Neural crest cell (in vitro differentiated cells): Measurements from ENCODE around the gene RPS6KA4. TPM values are rescaled to one million over a fixed set of nuclear protein-coding genes. Genes with fewer than 3 reads are reported as not detected.

Experiments
- DNase-seq: peaks from one replicate; pipeline ENCODE4 v3.0.0; 2021; ENCODE audit warnings: low read depth, mixed read lengths, low spot score
- H3K27ac Mint-ChIP-seq: one replicate; pipeline ENCODE4 v1.8.0; 2021; ENCODE audit warnings: mild to moderate bottlenecking, mixed read lengths; ENCODE audit not compliant: unreplicated experiment
- H3K27me3 Mint-ChIP-seq: 2 replicates; pipeline ENCODE4 v1.8.0; 2021; ENCODE audit warnings: low read depth, mild to moderate bottlenecking, mixed read lengths
- H3K36me3 Mint-ChIP-seq: 2 replicates; pipeline ENCODE4 v1.8.0; 2021; ENCODE audit warnings: low read depth, mild to moderate bottlenecking, mixed read lengths
- H3K4me1 Mint-ChIP-seq: 2 replicates; pipeline ENCODE4 v1.8.0; 2021; ENCODE audit warnings: mixed read lengths
- H3K4me3 Mint-ChIP-seq: one replicate; pipeline ENCODE4 v1.8.0; 2021; ENCODE audit warnings: mild to moderate bottlenecking, mixed read lengths
- H3K9me3 Mint-ChIP-seq: 2 replicates; pipeline ENCODE4 v1.8.0; 2021; ENCODE audit warnings: mixed read lengths
- total RNA-seq: library from RNA; stranded (reverse); gene quantifications from 2 replicates; pipeline ENCODE4 v1.2.1, GENCODE V29; 2021
- TF ChIP-seq, protein P1 (sequence below): fragments of 200-600 bp; sonication (generic); conservative IDR thresholded peaks from 2 replicates; pipeline ENCODE4 v1.5.0; 2021; ENCODE audit warnings: antibody characterized with exemption, mild to moderate bottlenecking

The RPS6KA4 gene
- total RNA-seq, 1 donor from 2014 or later, result 17.6 TPM

DNA sequence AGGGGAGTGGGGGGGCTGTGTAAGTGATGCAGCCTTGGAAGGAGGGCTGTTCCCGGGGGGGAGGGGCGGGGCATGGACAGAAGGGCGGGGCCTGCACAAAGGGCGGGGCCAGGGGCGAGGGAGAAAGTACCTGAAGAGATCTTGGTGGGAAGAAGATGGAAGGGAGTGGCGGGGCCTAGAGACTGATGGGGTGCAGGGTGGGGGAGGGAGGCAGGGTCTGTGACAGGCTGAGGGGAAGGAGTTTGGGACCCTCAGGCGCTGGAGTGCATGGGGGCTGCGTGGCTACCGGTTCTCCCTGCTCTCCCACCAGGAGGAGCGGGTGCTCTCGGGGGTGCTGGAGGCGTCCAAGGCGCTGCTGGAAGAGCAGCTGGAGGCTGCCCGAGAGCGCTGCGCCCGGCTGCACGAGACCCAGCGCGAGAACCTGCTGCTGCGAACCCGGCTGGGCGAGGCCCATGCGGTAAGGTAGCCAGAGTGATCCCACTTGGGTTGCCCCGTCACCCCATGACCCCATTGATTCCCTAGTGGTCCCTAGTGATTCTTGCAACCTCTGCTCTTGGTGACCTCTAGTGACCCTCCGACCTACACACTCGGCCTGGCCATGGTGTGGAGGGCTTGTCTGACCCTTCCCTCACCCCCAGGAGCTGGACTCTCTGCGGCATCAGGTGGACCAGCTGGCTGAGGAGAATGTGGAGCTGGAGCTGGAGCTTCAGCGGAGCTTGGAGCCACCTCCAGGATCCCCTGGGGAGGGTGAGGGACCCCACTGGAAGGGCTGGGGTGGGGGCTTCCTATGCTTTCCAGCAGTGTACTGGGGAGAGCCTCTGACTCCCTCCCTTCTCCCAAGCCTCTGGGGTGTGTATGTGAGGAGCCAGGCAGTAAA lies 15.9 kb upstream of the RPS6KA4 start:
- Mint-ChIP-seq H3K36me3 (no peaks in the 10 kb centered on the region), H3K27ac (no peak overlapping the region), H3K4me1 (peaks cover 11% of the 10 kb centered on the region), H3K4me3 (no peak overlapping the region), H3K27me3 (peaks cover 6% of the 10 kb centered on the region), H3K9me3 (no peaks in the 10 kb centered on the region)
- TF ChIP-seq, protein P1, sequence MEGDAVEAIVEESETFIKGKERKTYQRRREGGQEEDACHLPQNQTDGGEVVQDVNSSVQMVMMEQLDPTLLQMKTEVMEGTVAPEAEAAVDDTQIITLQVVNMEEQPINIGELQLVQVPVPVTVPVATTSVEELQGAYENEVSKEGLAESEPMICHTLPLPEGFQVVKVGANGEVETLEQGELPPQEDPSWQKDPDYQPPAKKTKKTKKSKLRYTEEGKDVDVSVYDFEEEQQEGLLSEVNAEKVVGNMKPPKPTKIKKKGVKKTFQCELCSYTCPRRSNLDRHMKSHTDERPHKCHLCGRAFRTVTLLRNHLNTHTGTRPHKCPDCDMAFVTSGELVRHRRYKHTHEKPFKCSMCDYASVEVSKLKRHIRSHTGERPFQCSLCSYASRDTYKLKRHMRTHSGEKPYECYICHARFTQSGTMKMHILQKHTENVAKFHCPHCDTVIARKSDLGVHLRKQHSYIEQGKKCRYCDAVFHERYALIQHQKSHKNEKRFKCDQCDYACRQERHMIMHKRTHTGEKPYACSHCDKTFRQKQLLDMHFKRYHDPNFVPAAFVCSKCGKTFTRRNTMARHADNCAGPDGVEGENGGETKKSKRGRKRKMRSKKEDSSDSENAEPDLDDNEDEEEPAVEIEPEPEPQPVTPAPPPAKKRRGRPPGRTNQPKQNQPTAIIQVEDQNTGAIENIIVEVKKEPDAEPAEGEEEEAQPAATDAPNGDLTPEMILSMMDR, result no peak
- DNase-seq, result no peak

DNA sequence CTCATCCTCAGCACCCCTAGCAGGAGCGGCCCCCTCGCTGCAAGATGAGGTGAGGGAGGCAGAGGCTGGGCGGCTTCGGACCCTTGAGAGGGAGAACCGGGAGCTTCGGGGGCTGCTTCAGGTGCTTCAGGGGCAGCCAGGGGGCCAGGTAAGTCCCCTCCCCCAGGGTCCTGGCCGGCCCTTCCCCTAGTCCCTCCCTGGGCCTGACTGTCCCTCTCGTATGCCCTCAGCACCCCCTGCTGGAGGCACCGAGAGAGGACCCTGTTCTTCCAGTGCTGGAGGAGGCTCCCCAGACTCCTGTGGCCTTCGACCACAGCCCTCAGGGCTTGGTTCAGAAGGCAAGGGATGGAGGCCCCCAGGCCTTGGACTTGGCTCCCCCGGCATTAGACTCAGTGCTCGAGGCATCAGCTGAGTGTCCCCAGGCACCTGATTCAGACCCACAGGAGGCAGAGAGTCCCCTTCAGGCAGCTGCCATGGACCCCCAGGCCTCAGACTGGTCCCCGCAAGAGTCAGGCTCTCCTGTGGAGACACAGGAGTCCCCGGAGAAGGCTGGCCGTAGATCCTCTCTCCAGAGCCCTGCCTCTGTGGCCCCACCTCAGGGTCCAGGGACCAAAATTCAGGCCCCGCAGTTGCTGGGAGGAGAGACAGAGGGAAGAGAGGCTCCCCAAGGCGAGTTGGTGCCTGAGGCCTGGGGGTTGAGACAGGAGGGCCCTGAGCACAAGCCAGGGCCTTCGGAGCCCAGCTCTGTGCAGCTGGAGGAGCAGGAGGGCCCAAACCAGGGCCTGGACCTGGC lies 15.0 kb upstream of the RPS6KA4 start:
- Mint-ChIP-seq H3K27ac (no peak overlapping the region), H3K4me3 (no peak overlapping the region), H3K4me1 (peaks cover 19% of the 10 kb centered on the region), H3K27me3 (peaks cover 6% of the 10 kb centered on the region), H3K9me3 (no peaks in the 10 kb centered on the region), H3K36me3 (no peaks in the 10 kb centered on the region)
- TF ChIP-seq, protein P1, result peak; percentile 42
- DNase-seq, result no peak

DNA sequence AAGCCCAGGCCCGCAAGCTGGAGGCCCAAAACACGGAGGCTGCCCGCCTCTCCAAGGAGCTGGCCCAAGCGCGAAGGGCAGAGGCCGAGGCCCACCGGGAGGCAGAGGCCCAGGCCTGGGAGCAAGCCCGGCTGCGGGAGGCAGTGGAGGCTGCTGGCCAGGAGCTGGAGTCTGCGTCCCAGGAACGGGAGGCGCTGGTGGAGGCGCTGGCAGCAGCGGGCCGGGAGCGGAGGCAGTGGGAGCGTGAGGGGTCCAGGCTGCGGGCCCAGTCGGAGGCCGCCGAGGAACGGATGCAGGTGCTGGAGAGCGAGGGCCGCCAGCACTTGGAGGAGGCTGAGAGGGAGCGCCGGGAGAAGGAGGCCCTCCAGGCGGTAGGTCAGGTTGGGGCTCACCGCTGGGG lies 14.2 kb upstream of the RPS6KA4 start:
- Mint-ChIP-seq H3K9me3 (no peaks in the 10 kb centered on the region), H3K27me3 (peaks cover 2% of the 10 kb centered on the region), H3K4me3 (no peak overlapping the region), H3K27ac (no peak overlapping the region), H3K4me1 (peaks cover 15% of the 10 kb centered on the region), H3K36me3 (no peaks in the 10 kb centered on the region)
- TF ChIP-seq, protein P1, result no peak
- DNase-seq, result no peak

DNA sequence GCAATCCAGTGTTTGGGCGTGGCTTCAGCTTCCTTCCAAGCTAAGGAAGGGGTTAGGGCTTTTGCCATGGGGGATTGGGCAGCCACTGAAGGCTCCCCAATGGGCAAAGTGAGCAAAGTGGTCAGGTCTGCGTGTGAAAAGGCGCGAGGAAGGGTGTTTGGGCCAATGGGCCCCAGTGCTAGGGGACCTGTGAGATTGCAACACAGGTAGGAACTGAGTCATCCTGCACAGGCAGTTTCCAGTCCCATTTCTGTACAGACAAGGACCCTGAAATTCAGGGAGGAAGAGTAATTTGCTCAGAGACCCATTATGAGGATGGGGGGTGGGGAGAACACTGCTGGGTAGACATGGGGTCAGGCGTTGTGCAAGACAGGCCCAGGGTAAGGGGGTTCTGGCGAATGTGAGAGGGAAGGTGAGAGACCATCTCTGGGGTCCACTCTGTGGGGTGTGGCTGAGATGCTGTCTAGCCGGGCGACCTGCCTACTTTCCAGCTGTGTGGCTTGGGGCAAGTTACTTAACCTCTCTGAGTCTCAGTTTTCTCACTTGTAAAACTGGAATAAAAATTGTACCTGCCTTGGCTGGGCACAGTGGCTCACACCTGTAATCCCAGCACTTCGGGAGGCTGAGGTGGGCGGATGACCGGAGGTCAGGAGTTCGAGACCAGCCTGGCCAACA lies 11.6 kb upstream of the RPS6KA4 start:
- Mint-ChIP-seq H3K27ac (peak overlapping the region; percentile 84), H3K4me1 (peaks cover 12% of the 10 kb centered on the region), H3K27me3 (no peaks in the 10 kb centered on the region), H3K36me3 (no peaks in the 10 kb centered on the region), H3K9me3 (no peaks in the 10 kb centered on the region), H3K4me3 (no peak overlapping the region)
- no peak for DNase-seq
- TF ChIP-seq, protein P1, result no peak

DNA sequence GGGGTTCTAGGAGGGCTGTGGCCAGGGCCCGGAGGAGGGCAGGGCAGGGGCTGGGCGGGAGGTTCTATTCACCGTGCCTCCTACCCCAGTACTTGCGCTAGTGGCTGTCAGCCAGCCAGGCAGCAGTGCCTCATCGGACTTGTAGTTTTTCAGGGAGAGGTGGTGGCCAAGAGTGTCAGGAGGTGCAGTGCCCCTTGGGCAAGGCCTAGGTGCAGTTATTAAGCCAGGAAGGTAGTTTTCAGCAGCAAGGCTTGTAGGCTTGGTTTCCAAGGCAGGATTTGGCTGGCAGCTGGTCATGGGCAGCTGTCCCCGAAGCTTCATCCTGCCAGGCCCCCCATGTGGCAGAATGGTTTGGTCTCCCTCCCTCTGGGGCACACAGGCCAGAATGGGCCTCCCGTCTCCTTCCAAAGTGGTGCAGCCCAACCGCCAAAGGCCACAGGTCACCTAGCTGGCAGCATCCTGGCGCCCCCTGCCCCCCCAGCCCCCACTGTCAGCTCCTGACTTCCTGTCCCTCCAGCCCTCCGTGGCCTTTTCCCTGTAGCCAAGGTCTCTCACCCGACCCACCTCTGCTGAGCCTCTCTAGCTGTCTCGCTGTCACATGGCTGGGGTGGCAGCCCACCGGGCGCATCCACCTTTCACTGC lies 10.5 kb upstream of the RPS6KA4 start:
- no peaks in the 10 kb centered on the region for H3K27me3 Mint-ChIP-seq

More for the DNA sequence above, 10.5 kb upstream of the RPS6KA4 start:
- H3K9me3 Mint-ChIP-seq, result no peaks in the 10 kb centered on the region
- TF ChIP-seq, protein P1, result no peak
- no peak for DNase-seq
- peaks cover 12% of the 10 kb centered on the region for H3K4me1 Mint-ChIP-seq
- H3K36me3 Mint-ChIP-seq, result no peaks in the 10 kb centered on the region
- H3K4me3 Mint-ChIP-seq, result no peak overlapping the region
- no peak overlapping the region for H3K27ac Mint-ChIP-seq
